Tibial nerve (tissue), 4 donors: Measurements from ENCODE around the gene PRPH. TPM values are rescaled to one million over a fixed set of nuclear protein-coding genes. Genes with fewer than 3 reads are reported as not detected.
"Not testable (repeated sequence)": the region's sequence is repeated elsewhere in the genome, so short reads cannot be mapped to it uniquely, and the experiment has no call there.

Experiments used
- DNase-seq, 2 donors: peaks; one replicate each; pipeline ENCODE4 v3.0.0-alpha.2; 2019; ENCODE audit warnings: low spot score in 2 of 2
- H3K27ac ChIP-seq, 4 donors: fragments of 200-600 bp; sonication (generic) in 3 of 4; one replicate each; pipeline ENCODE4 v1.5.1; 2017 to 2019; ENCODE audit warnings: mild to moderate bottlenecking in 1 of 4
- H3K27me3 ChIP-seq, 2 donors: fragments of 200-600 bp; sonication (generic) in 1 of 2; one replicate each; pipeline versions ENCODE4 v1.5.1 to v1.6.0; 2017 to 2019
- H3K36me3 ChIP-seq, 3 donors: fragments of 200-600 bp; sonication (generic); one replicate each; pipeline ENCODE4 v1.5.1; 2018 to 2019
- H3K4me1 ChIP-seq, 4 donors: fragments of 200-600 bp; sonication (generic) in 3 of 4; one replicate each; pipeline ENCODE4 v1.5.1; 2017 to 2019
- H3K4me3 ChIP-seq, 4 donors: fragments of 200-600 bp; sonication (generic) in 3 of 4; one replicate each; pipeline ENCODE4 v1.5.1; 2017 to 2019; ENCODE audit warnings: mild to moderate bottlenecking in 1 of 4, moderate library complexity in 1 of 4
- H3K9me3 ChIP-seq, 4 donors: fragments of 200-600 bp; sonication (generic) in 3 of 4; one replicate each; pipeline ENCODE4 v1.5.1; 2017 to 2019
- EP300 ChIP-seq, 2 donors: sonication (generic); formaldehyde crosslinking; IDR thresholded peaks; one replicate each; pipeline ENCODE4 v1.6.1; 2017; ENCODE audit warnings: antibody characterized with exemption in 2 of 2, mild to moderate bottlenecking in 1 of 2
- POLR2A ChIP-seq, 2 donors: fragments of 450-650 bp; IDR thresholded peaks; one replicate each; pipeline ENCODE4 v1.6.1; 2017; ENCODE audit warnings: antibody characterized with exemption in 2 of 2, mild to moderate bottlenecking in 2 of 2, moderate library complexity in 2 of 2
- WGBS, 2 donors: methylation state at CpG; one replicate each; pipeline ENCODE4 v1.1.5; 2018; 5-methylcytosine and 5-hydroxymethylcytosine counted together
- total RNA-seq, 4 donors: library from RNA; depleted of rRNA; stranded (reverse); fragments of >200 nt; gene quantifications; one replicate each; pipeline ENCODE4 v1.1.0, GENCODE V29; 2016
- TF ChIP-seq, protein P1 (sequence below), 5 experiments: fragments of 200-600 bp in 3 of 5; fragments of 450-650 bp in 2 of 5; sonication (generic) in 3 of 5; IDR thresholded peaks; one replicate each; pipeline ENCODE4 v1.5.1; 2016 to 2019; ENCODE audit warnings: antibody characterized with exemption in 5 of 5, mild to moderate bottlenecking in 3 of 5, moderate library complexity in 2 of 5

PRPH gene
- total RNA-seq, 4 donors from 2014 or later = 0.20 to 0.84 (median 0.22) TPM; not detected in 1

DNA sequence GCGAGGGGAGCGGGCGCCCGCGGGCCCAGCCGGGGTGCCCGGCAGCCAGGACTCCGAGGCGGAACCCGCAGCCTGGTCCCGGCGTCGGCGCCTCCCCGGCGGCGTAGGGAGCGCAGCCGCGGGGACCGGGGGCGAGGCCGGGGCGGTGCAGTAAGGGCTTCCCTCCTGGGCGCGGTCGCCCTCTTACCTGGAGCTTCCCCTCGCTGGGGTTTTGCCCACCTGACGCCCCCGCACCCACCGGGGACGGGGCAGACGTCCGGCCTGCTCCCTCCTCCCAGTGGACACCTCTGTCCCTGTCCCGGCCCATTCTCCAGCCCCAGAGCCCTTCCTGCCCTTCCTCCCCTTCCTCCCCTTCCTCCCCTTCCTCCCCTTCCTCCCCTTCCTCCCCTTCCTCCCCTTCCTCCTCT lies 30.5 kb upstream of the PRPH start:
- Histone ChIP-seq H3K4me1 (peaks cover 0 to 70% (median 23%) of the 10 kb centered on the region in 4 donors), H3K4me3 (peak overlapping the region; percentile 87 to 95 (median 90)), H3K36me3 (peaks cover 0 to 2% (median 0%) of the 10 kb centered on the region in 3 donors), H3K27ac (peak overlapping the region; percentile 71 to 97 (median 92)), H3K27me3 (no peaks in the 10 kb centered on the region), H3K9me3 (no peaks in the 10 kb centered on the region)
- DNase-seq = no peak
- TF ChIP-seq POLR2A (IDR thresholded peaks at IDR 0.05) (no peak), EP300 (IDR thresholded peaks at IDR 0.05) (no peak)
- TF ChIP-seq, protein P1, sequence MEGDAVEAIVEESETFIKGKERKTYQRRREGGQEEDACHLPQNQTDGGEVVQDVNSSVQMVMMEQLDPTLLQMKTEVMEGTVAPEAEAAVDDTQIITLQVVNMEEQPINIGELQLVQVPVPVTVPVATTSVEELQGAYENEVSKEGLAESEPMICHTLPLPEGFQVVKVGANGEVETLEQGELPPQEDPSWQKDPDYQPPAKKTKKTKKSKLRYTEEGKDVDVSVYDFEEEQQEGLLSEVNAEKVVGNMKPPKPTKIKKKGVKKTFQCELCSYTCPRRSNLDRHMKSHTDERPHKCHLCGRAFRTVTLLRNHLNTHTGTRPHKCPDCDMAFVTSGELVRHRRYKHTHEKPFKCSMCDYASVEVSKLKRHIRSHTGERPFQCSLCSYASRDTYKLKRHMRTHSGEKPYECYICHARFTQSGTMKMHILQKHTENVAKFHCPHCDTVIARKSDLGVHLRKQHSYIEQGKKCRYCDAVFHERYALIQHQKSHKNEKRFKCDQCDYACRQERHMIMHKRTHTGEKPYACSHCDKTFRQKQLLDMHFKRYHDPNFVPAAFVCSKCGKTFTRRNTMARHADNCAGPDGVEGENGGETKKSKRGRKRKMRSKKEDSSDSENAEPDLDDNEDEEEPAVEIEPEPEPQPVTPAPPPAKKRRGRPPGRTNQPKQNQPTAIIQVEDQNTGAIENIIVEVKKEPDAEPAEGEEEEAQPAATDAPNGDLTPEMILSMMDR (IDR thresholded peaks at IDR 0.05) = peak in 2 of 5 experiments; percentile 16 to 23
- WGBS, 2 donors = 0 to 1% methylated on average over 35 of the region's 35 CpGs

DNA sequence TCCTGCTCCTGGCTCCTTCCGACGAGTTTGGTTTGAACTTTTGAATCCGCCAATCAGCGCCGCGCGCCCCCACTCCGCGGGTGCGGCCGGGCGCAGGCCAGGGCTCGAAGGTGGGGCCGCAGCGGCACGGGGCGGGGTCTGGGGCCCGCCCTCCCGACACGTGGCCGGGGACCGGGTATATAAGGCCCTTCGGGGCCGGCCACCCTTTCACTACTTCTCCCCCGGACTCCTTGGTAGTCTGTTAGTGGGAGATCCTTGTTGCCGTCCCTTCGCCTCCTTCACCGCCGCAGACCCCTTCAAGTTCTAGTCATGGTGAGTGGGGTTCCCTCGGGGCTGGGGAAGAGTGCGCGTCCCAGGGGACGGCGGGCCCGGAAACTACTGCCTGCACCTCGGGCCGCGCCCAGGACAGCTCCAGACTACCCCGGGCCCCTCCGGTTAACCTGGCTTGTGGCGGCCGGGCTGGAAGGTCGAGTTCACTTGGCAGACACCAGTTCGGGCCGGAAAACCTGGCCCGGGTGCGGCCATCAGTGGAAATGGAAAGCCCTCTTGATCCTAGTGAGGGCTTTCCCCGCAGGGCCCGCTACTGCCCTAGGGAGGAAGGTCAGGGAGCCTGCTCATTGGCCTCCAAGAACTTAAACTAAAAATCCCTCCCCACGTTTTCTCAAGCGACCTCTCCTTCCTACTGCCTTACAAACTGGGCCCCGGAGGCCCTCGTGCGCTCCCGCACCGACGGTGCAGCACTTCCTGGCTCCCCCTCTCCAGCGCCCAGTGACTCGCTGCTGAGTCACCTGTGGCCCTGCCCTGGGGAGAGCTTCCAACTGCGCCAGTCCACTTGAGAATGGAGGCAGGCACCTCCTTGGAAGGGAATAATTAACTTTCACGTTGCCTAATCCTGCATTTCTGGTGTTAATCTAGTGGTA lies 29.8 kb upstream of the PRPH start, which contains the start of gene TUBA1C:
Gene TUBA1C, plus strand, starts transcription at position 210 of the 920 bp plus-strand sequence. Its CDS starts 100 bp downstream, at position 310.
- peaks cover 0 to 63% (median 23%) of the 10 kb centered on the region in 4 donors for H3K4me1 ChIP-seq
- peaks cover 0 to 9% (median 0%) of the 10 kb centered on the region in 3 donors for H3K36me3 ChIP-seq
- peak; percentile 80 for DNase-seq
- WGBS, 2 donors = 1% methylated on average over 39 to 59 of the region's 61 CpGs
- H3K27me3 ChIP-seq = no peaks in the 10 kb centered on the region
- H3K27ac ChIP-seq = peak within 1 kb of the TSS; percentile 71 to 97 (median 92)
- H3K9me3 ChIP-seq = no peaks in the 10 kb centered on the region
- TF ChIP-seq EP300 (IDR thresholded peaks at IDR 0.05) (peak in 1 of 2 donors; percentile 93), POLR2A (IDR thresholded peaks at IDR 0.05) (peak; percentile 74 to 89)
- TF ChIP-seq, protein P1 (IDR thresholded peaks at IDR 0.05) = no peak
- H3K4me3 ChIP-seq = peak within 1 kb of the TSS; percentile 87 to 95 (median 90)

DNA sequence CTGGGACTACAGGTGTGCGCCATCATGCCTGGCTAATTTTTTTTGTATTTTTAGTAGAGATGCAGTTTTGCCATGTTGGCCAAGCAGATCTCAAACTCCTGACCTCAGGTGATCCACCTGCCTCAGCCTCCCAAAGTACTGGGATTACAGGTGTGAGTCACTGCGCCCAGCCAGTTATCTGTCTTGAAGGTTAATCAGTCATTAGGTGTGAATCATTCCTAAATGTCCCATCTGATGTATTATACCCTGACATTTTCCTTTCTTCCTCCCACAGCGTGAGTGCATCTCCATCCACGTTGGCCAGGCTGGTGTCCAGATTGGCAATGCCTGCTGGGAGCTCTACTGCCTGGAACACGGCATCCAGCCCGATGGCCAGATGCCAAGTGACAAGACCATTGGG lies 25.8 kb upstream of the PRPH start:
- not testable (repeated sequence) for H3K9me3 ChIP-seq, DNase-seq, H3K4me3 ChIP-seq, H3K27me3 ChIP-seq
- WGBS, 2 donors = 80 to 88% methylated on average over 6 of the region's 6 CpGs
- H3K4me1 ChIP-seq = peaks cover 0 to 46% (median 23%) of the 10 kb centered on the region in 4 donors
- peaks cover 0 to 46% (median 11%) of the 10 kb centered on the region in 3 donors for H3K36me3 ChIP-seq
- H3K27ac ChIP-seq = peak overlapping the region in 3 of 4 donors; percentile 59 to 87 (median 81)

DNA sequence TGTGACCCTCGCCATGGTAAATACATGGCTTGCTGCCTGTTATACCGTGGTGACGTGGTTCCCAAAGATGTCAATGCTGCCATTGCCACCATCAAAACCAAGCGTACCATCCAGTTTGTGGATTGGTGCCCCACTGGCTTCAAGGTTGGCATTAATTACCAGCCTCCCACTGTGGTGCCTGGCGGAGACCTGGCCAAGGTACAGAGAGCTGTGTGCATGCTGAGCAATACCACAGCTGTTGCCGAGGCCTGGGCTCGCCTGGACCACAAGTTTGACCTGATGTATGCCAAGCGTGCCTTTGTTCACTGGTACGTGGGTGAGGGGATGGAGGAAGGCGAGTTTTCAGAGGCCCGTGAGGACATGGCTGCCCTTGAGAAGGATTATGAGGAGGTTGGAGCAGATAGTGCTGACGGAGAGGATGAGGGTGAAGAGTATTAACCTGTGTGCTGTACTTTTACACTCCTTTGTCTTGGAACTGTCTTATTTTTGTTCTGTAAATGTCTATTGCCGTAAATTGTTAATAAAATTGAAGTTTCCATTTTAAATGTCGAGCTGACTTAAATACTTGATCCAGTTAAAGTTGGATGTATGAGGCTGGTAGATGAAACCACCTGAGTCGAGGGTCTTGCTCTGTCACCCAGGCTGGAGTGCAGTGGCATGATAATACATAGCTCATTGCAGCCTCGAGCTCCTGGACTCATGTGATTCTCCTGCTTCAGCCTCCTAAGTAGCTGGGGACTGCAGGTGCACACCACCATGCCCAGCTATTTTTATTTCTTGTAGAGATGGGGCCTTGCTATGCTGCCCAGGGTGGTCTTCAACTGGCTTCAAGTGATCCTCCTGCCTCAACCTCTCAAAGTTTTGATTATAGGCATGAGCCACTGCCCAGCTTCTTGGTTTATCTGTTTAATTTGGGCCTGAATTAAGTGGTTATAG lies 21.9 kb upstream of the PRPH start:
- no peak overlapping the region for H3K4me3 ChIP-seq
- no peak for DNase-seq
- no peaks in the 10 kb centered on the region for H3K9me3 ChIP-seq
- WGBS, 2 donors = 95 to 97% methylated on average over 15 to 16 of the region's 16 CpGs
- H3K36me3 ChIP-seq = peaks cover 0 to 46% (median 11%) of the 10 kb centered on the region in 3 donors
- TF ChIP-seq POLR2A (IDR thresholded peaks at IDR 0.05) (no peak), EP300 (IDR thresholded peaks at IDR 0.05) (no peak)
- TF ChIP-seq, protein P1 (IDR thresholded peaks at IDR 0.05) = no peak
- H3K27ac ChIP-seq = no peak overlapping the region
- peaks cover 0 to 14% (median 11%) of the 10 kb centered on the region in 4 donors for H3K4me1 ChIP-seq
- H3K27me3 ChIP-seq = no peaks in the 10 kb centered on the region

DNA sequence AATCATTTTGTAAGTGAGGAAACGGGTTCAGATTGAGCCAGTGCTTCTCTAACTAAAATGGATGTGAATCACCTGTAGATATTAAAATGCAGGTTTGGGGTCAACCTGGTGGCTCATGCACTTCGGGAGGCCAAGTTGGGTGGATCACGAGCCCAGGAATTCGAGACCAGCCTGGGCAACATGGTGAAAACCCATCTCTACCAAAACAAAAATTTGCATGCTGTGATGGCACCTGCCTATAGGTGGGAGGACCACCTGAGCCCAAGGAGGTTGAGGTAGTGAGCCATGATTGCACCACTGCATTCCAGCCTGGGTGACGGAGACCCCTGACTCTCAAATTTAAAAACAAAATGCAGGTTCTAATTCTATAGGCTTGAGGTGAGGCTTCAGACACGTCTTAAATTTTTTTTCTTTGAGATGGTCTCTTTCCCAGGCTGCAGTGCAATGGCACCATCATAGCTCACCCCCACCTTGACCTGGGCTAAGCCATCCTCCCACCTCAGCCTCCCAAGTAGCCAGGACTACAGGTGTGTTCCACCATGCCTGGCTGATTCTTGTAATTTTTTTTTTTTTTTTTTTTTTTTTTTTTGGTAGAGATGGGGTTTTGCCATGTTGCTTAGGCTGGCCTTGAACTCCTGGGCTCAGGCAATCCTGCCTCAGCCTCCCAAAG lies 21.1 kb upstream of the PRPH start:
- Histone ChIP-seq H3K9me3 (no peaks in the 10 kb centered on the region), H3K4me3 (no peak overlapping the region), H3K27me3 (no peaks in the 10 kb centered on the region), H3K36me3 (peaks cover 0 to 46% (median 11%) of the 10 kb centered on the region in 3 donors), H3K4me1 (peaks cover 0 to 6% (median 4%) of the 10 kb centered on the region in 4 donors), H3K27ac (no peak overlapping the region)
- DNase-seq = no peak
- TF ChIP-seq POLR2A (IDR thresholded peaks at IDR 0.05) = no peak
- TF ChIP-seq EP300 (IDR thresholded peaks at IDR 0.05) = no peak
- TF ChIP-seq, protein P1 (IDR thresholded peaks at IDR 0.05) = no peak
- 91 to 95% methylated on average over 6 of the region's 6 CpGs for WGBS, 2 donors
